Activated CD4-positive, alpha-beta T cell treated with anti-CD3 and anti-CD28 coated beads for 48 hours (primary cell): ENCODE data around the gene PCSK6.

Experiments used
- DNase-seq: peaks from one replicate; pipeline ENCODE4 v3.0.0-alpha.2; 2020

The PCSK6 gene

GRCh38 chr15:101264911-101265641, 224.4 kb downstream of the PCSK6 start:
- DNase-seq = no peak

GRCh38 chr15:101264011-101264410, 225.5 kb downstream of the PCSK6 start:
- no peak for DNase-seq

GRCh38 chr15:101262551-101262950, 227.0 kb downstream of the PCSK6 start:
- DNase-seq = no peak

- DNase-seq = peak; percentile 63
Observed at GRCh38 chr15:101258238-101259144, 231.0 kb downstream of the PCSK6 start.

GRCh38 chr15:101256757-101257156, 232.8 kb downstream of the PCSK6 start:
- no peak for DNase-seq

GRCh38 chr15:101255615-101256241, 233.8 kb downstream of the PCSK6 start:
- no peak for DNase-seq

- DNase-seq = no peak
Observed at GRCh38 chr15:101255051-101255395, 234.5 kb downstream of the PCSK6 start.

GRCh38 chr15:101254157-101255050, 235.1 kb downstream of the PCSK6 start:
- no peak for DNase-seq
